Rectal smooth muscle tissue (tissue), 1 donor: Measurements from ENCODE around the gene SORCS1.

Experiments
- H3K27ac ChIP-seq: one replicate; pipeline ENCODE4 v1.7.0; 2013; ENCODE audit warnings: low read depth, low read length, inconsistent platforms
- H3K27me3 ChIP-seq: one replicate; pipeline ENCODE4 v1.7.0; 2013; ENCODE audit warnings: low read length; ENCODE audit not compliant: control insufficient read depth, insufficient read depth
- H3K36me3 ChIP-seq: one replicate; pipeline ENCODE4 v1.7.0; 2013; ENCODE audit warnings: low read length; ENCODE audit not compliant: control insufficient read depth, insufficient read depth
- H3K4me1 ChIP-seq: one replicate; pipeline ENCODE4 v1.7.0; 2013; ENCODE audit warnings: low read length; ENCODE audit not compliant: control insufficient read depth, insufficient read depth
- H3K4me3 ChIP-seq: one replicate; pipeline ENCODE4 v1.7.0; 2013; ENCODE audit warnings: low read length
- H3K9ac ChIP-seq: one replicate; pipeline ENCODE4 v1.7.0; 2013; ENCODE audit warnings: low read length

SORCS1 gene

DNA sequence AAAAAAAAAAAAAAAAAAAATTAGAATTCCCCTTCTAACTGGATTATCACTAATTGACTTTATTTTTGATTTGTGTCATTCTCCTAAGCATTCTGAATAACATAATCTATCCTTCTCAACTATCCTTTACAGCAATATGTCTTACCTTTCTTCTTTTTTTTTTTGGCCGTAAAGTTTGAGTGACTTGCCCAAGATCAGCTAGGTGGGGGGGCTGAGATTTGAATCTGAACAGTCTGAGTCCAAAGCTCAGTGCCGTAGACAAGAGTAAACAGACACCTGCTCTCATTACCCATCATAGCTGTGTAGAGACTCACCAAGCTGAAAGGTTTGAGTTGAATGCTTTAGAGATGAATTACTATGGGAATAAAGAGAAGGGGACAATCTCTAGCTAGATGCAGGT lies 192.1 kb downstream of the SORCS1 start:
- Histone ChIP-seq H3K27me3 (no peaks in the 10 kb centered on the region), H3K27ac (no peak overlapping the region), H3K4me3 (no peak overlapping the region), H3K9ac (no peak overlapping the region), H3K4me1 (no peaks in the 10 kb centered on the region), H3K36me3 (no peaks in the 10 kb centered on the region)

DNA sequence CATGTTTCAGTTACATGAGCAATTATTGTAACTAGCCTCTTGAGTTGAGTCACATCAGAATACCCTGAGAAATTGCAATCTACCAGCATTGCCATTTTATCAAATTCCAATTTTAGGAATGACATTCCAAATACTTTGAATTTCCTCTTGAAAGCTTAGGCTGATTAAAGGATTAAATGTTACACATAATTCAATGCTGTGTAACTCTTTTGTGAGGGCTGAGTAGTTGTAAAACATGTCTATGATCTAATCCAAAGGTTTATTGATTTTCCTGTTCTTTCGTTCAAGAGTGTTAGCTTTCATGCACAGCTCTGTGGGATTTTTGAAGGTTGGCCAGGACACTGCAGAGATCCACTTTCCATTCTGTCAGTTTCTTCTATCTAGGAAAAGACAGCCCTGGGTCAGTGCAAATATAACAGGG lies 193.1 kb downstream of the SORCS1 start:
- H3K4me3 ChIP-seq: no peak overlapping the region
- no peak overlapping the region for H3K9ac ChIP-seq
- H3K27me3 ChIP-seq: no peaks in the 10 kb centered on the region
- no peaks in the 10 kb centered on the region for H3K4me1 ChIP-seq
- no peak overlapping the region for H3K27ac ChIP-seq
- no peaks in the 10 kb centered on the region for H3K36me3 ChIP-seq

DNA sequence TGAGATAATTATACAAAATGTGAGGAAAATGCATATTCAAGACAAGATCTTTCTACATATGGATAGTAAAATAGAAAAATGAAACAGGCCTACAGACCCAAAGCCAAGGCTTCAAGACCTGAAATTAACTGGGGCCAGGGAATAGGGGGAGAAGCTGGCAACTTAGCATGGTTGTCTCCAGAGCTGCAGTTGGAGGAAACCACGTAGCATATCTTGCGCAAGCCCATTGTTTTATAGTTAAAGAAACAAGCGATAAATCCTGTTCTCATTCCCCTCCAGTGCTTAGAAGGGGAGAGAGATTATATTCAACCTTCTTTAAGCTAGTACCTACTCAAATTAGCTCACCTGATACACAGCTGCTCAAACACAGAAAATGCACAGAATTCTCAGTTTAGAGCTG lies 197.1 kb downstream of the SORCS1 start:
- H3K9ac ChIP-seq: no peak overlapping the region
- no peak overlapping the region for H3K4me3 ChIP-seq
- no peak overlapping the region for H3K27ac ChIP-seq
- H3K36me3 ChIP-seq: no peaks in the 10 kb centered on the region
- no peaks in the 10 kb centered on the region for H3K27me3 ChIP-seq
- no peaks in the 10 kb centered on the region for H3K4me1 ChIP-seq

DNA sequence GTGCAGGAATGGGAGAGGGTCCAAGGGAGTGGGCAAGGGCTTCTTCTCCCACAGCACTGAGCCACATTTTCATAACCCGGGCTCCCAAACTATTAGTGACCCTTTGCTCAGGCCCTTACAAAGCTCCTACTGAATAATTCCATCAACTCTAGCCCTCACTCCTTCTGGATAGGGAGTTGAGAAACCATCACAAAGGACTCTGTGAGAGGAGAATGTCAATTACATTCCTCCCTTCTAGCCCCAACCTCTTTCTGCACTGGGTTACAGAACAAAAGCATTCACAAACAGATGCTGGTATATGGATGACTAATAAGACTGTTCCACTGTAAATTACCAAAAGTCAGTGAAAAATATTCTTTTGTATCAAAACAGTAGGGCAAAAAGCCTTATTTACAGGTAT lies 203.7 kb downstream of the SORCS1 start:
- Histone ChIP-seq H3K27ac (no peak overlapping the region), H3K4me1 (no peaks in the 10 kb centered on the region), H3K27me3 (no peaks in the 10 kb centered on the region), H3K36me3 (no peaks in the 10 kb centered on the region), H3K9ac (no peak overlapping the region), H3K4me3 (no peak overlapping the region)

DNA sequence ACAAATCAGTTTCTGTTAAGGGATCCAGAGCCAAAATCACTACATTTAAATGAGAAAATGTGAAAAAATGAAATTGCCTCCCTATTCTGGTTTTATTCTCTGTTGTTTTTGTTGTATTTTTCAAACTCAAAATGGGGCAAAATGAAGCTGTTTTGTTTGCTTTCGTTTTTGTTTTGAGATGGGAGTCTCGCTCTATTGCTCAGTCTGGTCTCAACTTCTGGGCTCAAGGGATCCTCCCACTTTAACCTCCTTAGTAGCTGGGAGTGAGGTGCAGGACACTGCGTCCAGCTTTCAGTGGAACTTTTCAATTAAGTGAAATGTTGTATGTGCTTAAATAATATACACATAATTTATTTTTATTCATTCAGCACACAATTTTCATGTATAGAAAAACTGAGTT lies 205.0 kb downstream of the SORCS1 start:
- Histone ChIP-seq H3K27ac (no peak overlapping the region), H3K9ac (no peak overlapping the region), H3K4me3 (no peak overlapping the region), H3K27me3 (no peaks in the 10 kb centered on the region), H3K4me1 (no peaks in the 10 kb centered on the region), H3K36me3 (no peaks in the 10 kb centered on the region)

DNA sequence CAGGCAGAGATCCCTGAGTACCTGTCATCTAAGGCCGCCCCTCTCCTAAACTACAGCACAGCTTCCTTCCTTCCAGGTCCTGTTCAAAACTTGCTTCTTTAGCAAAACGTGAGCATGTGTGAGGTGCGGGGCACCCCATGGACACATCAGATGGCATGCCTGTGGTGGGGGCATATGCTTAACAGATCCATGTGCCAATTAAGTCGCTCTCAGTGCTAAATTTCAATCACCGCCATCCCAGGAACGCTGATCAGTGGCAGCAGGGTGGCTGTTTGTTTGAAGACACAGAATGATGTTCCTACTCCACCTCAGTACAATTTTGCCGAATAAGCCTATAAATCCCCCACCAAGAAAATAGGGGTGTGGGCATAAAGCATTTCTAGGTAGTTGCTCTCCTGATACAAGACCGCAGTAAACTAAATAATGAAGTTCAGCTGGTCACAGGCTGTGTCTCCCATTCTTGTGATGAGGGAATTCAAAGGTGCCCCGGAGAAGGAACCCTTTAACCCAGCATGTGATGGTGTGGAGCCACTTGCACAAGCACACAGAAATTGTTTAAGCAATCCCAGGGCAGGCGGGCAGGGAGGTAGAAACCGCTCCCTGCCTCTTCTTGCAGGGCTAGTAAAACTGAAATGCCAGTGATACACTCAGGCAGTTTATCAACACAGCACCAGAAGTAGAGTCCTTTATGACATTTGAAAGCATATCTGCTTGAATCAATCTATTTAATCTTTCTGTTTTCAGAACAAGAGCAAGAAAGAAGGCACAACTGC lies 205.7 kb downstream of the SORCS1 start:
- Histone ChIP-seq H3K36me3 (no peaks in the 10 kb centered on the region), H3K27me3 (no peaks in the 10 kb centered on the region), H3K9ac (no peak overlapping the region), H3K4me3 (no peak overlapping the region), H3K4me1 (no peaks in the 10 kb centered on the region), H3K27ac (no peak overlapping the region)

DNA sequence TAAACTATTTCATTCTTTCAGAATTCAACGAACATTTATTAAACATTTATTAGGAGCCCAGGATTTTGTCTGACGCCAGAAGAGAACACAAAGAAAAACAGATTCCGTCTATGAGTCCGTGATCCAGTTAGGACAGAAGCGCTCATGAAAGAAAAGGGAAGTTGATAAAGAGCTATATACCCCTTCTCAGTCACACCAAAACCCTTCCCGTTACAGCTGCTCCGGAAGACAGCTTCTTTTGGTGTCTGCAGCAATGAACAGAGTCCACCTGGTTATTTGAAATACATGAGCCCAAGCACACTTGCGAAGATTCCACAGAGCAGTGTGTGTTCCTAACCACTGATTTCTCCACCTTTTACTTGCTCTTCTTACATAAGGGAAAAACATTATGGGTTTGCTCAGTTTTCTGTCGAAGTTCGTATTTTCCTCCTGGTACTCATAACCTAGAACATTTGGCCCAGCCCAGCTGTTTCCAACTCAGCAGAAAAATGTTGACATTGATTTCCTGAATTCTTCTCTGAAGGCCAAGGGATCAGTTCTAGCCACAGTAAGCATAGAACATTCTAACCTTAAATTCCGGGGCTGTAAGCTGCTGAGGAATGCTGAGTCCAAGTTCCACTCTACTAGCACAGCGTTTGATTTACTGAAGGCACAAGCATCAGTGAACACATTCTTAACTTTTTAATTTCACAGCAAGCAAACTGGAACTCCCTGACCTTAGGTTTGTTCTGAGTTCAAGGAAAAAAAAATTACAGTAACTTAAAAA lies 206.5 kb downstream of the SORCS1 start:
- Histone ChIP-seq H3K4me3 (no peak overlapping the region), H3K36me3 (no peaks in the 10 kb centered on the region), H3K27me3 (no peaks in the 10 kb centered on the region), H3K4me1 (no peaks in the 10 kb centered on the region), H3K9ac (no peak overlapping the region), H3K27ac (no peak overlapping the region)

DNA sequence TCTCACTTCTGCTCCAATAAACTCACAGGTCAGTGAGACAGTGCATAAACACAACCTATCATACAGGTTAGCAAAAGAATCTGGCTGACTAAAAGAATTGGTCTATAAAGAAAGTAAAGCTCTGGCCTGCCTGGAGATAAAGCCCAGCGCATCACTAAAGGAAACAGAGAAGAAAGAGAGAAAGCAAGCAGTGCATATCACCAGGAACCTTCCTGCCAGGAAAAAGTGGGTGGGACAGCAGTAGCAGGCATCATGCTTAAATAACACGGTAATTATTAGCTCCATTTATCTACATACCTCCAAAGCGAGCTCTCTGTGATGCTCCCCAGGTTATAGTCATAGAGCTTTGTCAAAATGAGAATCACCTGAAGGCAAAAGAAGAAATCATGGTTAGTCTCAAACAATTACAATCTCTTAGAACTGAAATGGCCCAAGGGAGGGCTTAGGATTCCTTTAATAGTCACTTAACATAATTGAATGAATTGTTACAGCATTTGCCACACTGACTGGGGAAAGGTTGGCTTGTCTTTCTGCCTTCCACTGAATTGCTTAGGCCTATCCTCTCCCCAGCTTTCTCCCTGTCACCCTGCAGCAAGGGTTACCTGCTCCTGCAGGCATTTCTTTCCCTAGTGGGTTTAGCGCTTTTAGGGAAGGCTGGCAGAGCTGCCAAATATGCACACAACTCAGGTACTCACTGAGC lies 208.1 kb downstream of the SORCS1 start:
- no peak overlapping the region for H3K27ac ChIP-seq
- no peaks in the 10 kb centered on the region for H3K27me3 ChIP-seq
- no peaks in the 10 kb centered on the region for H3K4me1 ChIP-seq
- no peaks in the 10 kb centered on the region for H3K36me3 ChIP-seq
- no peak overlapping the region for H3K4me3 ChIP-seq
- no peak overlapping the region for H3K9ac ChIP-seq

DNA sequence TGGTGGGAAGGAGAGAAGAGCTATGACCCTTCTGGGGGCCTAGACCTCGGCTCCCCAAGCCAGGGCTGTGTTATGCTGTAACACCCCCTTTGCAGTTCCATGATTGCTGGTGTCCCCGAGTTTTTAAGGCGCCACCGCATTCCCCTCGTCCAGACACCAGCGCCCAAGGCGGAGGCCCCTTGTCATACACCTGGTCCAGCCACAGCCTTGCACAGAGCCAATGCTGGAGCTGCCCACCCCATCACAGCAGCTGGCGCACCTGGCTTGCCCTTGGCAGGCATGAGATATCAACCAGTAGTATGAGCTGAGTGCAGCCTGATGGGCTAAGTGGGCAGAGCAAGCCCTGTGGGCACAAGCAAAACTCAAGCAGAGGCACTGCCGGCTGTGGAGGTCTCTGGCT lies 209.4 kb downstream of the SORCS1 start:
- Histone ChIP-seq H3K4me3 (no peak overlapping the region), H3K36me3 (no peaks in the 10 kb centered on the region), H3K27ac (no peak overlapping the region), H3K27me3 (no peaks in the 10 kb centered on the region), H3K4me1 (no peaks in the 10 kb centered on the region), H3K9ac (no peak overlapping the region)

DNA sequence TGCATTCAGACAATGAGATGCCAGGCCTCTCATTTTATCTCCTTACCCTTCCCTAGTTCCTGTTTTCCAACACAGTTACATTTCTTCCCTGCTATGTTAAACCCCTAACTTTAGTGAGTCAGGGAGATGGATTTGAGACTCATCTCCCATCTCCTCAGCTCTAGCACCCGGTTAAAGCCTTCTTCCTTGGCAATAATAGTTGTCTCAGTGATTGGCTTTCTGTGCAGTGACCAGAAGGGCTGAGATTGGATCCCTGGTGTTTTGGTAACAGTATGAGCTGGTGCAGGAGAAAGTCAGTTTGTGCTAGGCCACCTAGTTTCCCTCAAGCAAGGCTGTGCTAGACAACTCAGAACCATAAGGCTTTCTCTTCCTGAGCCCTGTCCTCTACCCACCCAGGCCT lies 212.5 kb downstream of the SORCS1 start:
- H3K36me3 ChIP-seq: no peaks in the 10 kb centered on the region
- H3K4me1 ChIP-seq: no peaks in the 10 kb centered on the region
- no peak overlapping the region for H3K27ac ChIP-seq
- no peaks in the 10 kb centered on the region for H3K27me3 ChIP-seq
- H3K9ac ChIP-seq: no peak overlapping the region
- no peak overlapping the region for H3K4me3 ChIP-seq

DNA sequence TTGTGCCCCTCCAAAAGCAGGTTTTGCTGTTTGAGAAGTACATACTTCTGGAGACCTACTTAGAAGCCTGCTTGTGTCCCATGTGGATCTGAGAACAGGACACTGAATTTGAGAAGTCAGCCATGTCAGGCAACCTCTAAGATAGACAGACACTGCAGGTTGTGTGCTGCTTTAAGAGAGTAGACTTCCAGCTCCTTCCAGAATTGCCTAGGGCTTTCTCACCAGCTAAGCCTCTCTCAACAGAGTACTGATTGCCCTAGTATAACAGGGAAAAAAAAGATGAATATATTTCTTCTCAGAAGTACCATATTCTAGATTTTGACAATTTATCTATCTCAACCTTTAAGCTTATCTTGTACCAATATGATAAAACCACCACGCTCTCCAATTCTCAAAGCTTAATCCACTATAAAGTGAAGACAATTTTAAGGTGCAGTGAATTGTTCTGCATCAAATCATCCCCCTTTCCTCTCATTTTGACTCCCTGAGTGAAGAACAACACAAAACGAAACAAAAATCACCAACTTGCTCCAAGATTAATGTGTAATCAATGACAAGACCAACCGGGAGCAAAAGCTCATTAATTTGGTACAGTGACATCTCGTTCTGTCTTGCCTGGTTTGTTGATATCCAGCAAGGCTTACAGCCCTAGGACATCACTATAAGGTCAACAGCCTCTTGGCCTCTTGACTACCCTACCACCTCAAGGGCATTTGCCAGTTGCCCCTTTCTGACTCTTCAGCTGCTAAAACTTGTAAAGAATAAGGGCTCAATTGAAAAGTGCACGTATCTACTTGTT lies 214.6 kb downstream of the SORCS1 start:
- no peaks in the 10 kb centered on the region for H3K27me3 ChIP-seq
- H3K4me3 ChIP-seq: no peak overlapping the region
- no peaks in the 10 kb centered on the region for H3K36me3 ChIP-seq
- H3K9ac ChIP-seq: no peak overlapping the region
- H3K27ac ChIP-seq: no peak overlapping the region
- H3K4me1 ChIP-seq: no peaks in the 10 kb centered on the region

DNA sequence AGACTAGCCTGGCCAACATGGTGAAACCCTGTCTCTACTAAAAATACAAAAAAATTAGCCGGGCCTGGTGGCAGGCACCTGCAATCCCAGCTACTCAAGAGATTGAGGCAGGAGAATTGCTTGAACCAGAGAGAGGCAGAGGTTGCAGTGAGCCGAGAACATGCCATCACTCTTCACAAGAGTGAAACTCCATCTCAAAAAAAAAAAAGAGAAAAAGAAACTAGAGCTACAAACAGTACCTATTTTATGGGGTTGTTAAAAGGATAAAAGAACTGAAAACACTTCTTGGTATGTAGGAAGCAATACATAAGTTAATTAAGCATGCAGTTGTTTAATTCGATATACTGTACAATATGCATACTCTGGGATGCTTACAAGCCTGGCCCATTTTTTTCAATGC lies 216.9 kb downstream of the SORCS1 start:
- H3K9ac ChIP-seq: no peak overlapping the region
- H3K27me3 ChIP-seq: no peaks in the 10 kb centered on the region
- H3K27ac ChIP-seq: no peak overlapping the region
- H3K36me3 ChIP-seq: no peaks in the 10 kb centered on the region
- H3K4me3 ChIP-seq: no peak overlapping the region
- H3K4me1 ChIP-seq: no peaks in the 10 kb centered on the region
